ENCODE measurements around the gene HS3ST6.

- TF ChIP-seq, protein P1, sequence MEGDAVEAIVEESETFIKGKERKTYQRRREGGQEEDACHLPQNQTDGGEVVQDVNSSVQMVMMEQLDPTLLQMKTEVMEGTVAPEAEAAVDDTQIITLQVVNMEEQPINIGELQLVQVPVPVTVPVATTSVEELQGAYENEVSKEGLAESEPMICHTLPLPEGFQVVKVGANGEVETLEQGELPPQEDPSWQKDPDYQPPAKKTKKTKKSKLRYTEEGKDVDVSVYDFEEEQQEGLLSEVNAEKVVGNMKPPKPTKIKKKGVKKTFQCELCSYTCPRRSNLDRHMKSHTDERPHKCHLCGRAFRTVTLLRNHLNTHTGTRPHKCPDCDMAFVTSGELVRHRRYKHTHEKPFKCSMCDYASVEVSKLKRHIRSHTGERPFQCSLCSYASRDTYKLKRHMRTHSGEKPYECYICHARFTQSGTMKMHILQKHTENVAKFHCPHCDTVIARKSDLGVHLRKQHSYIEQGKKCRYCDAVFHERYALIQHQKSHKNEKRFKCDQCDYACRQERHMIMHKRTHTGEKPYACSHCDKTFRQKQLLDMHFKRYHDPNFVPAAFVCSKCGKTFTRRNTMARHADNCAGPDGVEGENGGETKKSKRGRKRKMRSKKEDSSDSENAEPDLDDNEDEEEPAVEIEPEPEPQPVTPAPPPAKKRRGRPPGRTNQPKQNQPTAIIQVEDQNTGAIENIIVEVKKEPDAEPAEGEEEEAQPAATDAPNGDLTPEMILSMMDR (IDR thresholded peaks at IDR 0.05): no peak
- no peak for TF ChIP-seq POLR2A (IDR thresholded peaks at IDR 0.05)
Measured at GRCh38 chr16:1913327-1914083, 4.7 kb downstream of the HS3ST6 start.
